OCI-LY7 (cell line): ENCODE data around the gene SMURF1. TPM values are rescaled to one million over a fixed set of nuclear protein-coding genes. Genes with fewer than 3 reads are reported as not detected.

Experiments
- BruUV-seq: library from RNA; stranded (reverse); fragments of 400-500 nt; replicated peaks from 2 replicates; lab custom pipeline; 2021; lab: Mats Ljungman, UMichigan
- CTCF ChIA-PET: fragments of 300-600 bp; sonication (Branson Sonifier 250); formaldehyde crosslinking; loops from one replicate; lab custom pipeline; 2022; ENCODE audit warnings: antibody characterized with exemption; ENCODE audit not compliant: unreplicated experiment; lab: Charles Lee
- POLR2A ChIA-PET: fragments of 300-600 bp; sonication (Branson Sonifier 250); formaldehyde crosslinking; loops from one replicate; lab custom pipeline; 2022; ENCODE audit warnings: antibody characterized with exemption; lab: Charles Lee
- DNase-seq: peaks from one replicate; pipeline ENCODE4 v3.0.0-alpha.2; 2015; ENCODE audit warnings: low spot score
- H2AFZ ChIP-seq: fragments of 200-600 bp; sonication (generic), shearing (Covaris generic); 2 replicates; pipeline ENCODE4 v1.6.1; 2014; ENCODE audit warnings: mild to moderate bottlenecking, antibody characterized with exemption, low read length, moderate library complexity
- H3K27ac ChIP-seq: fragments of 200-600 bp; sonication (generic); 2 replicates; pipeline ENCODE4 v1.5.1; 2014; ENCODE audit warnings: mixed run types, low read depth, mild to moderate bottlenecking, moderate library complexity, low read length, inconsistent platforms; ENCODE audit not compliant: poor library complexity, severe bottlenecking
- H3K36me3 ChIP-seq: fragments of 200-600 bp; sonication (generic); 2 replicates; pipeline ENCODE4 v1.6.1; 2014; ENCODE audit warnings: mild to moderate bottlenecking, antibody characterized with exemption, low read length, moderate library complexity, mixed read lengths; ENCODE audit not compliant: insufficient read depth
- H3K4me1 ChIP-seq: fragments of 200-600 bp; sonication (generic); 2 replicates; pipeline ENCODE4 v1.5.1; 2014; ENCODE audit warnings: mild to moderate bottlenecking, low read length; ENCODE audit not compliant: insufficient read depth, poor library complexity, severe bottlenecking
- H3K4me2 ChIP-seq: fragments of 200-600 bp; sonication (generic); 2 replicates; pipeline ENCODE4 v1.6.1; 2014; ENCODE audit warnings: mild to moderate bottlenecking, low read length
- H3K4me3 ChIP-seq: fragments of 200-600 bp; sonication (generic); 2 replicates; pipeline ENCODE4 v1.5.1; 2014; ENCODE audit warnings: mild to moderate bottlenecking, low read depth, low read length; ENCODE audit not compliant: poor library complexity, severe bottlenecking
- H3K79me2 ChIP-seq: fragments of 200-600 bp; sonication (generic); 2 replicates; pipeline ENCODE4 v1.6.1; 2016; ENCODE audit warnings: low read depth, mild to moderate bottlenecking, low read length, moderate library complexity, mixed read lengths; ENCODE audit not compliant: insufficient read depth
- H3K9me2 ChIP-seq: fragments of 200-600 bp; sonication (generic); 2 replicates; pipeline ENCODE4 v1.6.1; 2016; ENCODE audit warnings: mild to moderate bottlenecking, low read length, mixed read lengths; ENCODE audit not compliant: insufficient read depth
- H3K9me3 ChIP-seq: fragments of 200-600 bp; sonication (generic); 2 replicates; pipeline ENCODE4 v1.6.1; 2014; ENCODE audit warnings: mild to moderate bottlenecking, mixed run types, low read length, mixed read lengths
- H4K20me1 ChIP-seq: fragments of 200-600 bp; sonication (generic); 2 replicates; pipeline ENCODE4 v1.6.1; 2014; ENCODE audit warnings: mild to moderate bottlenecking, antibody characterized with exemption, low read length, moderate library complexity, mixed read lengths; ENCODE audit not compliant: insufficient read depth
- EZH2phosphoT487 ChIP-seq: fragments of 200-600 bp; sonication (generic); IDR thresholded peaks from 2 replicates; pipeline ENCODE4 v1.6.1; 2018; ENCODE audit warnings: low read depth, borderline replicate concordance, mild to moderate bottlenecking, mixed run types, antibody characterized with exemption, low read length, moderate library complexity, mixed read lengths
- intact Hi-C: fragments of 100-400 bp; cut with micrococcal nuclease; formaldehyde crosslinking; loops from one replicate; pipeline ENCODE4 v1.10.0; 2022; ENCODE audit not compliant: unreplicated experiment
- total RNA-seq, 2 experiments: library from RNA; depleted of rRNA in 1 of 2; stranded (reverse); fragments of >200 nt in 1 of 2; shearing (Covaris generic) in 1 of 2; gene quantifications; 2 replicates each; pipeline ENCODE4 v1.2.3, GENCODE V29; 2014 to 2022
- TF ChIP-seq, protein P1 (sequence below): fragments of 200-600 bp; sonication (generic); conservative IDR thresholded peaks from 2 replicates; pipeline ENCODE4 v1.5.1; 2014; ENCODE audit warnings: mild to moderate bottlenecking, antibody characterized with exemption, low read length, moderate library complexity, mixed read lengths

Gene SMURF1
- total RNA-seq, 2 experiments from 2014 or later, result 11.5 to 17.8 TPM

DNA sequence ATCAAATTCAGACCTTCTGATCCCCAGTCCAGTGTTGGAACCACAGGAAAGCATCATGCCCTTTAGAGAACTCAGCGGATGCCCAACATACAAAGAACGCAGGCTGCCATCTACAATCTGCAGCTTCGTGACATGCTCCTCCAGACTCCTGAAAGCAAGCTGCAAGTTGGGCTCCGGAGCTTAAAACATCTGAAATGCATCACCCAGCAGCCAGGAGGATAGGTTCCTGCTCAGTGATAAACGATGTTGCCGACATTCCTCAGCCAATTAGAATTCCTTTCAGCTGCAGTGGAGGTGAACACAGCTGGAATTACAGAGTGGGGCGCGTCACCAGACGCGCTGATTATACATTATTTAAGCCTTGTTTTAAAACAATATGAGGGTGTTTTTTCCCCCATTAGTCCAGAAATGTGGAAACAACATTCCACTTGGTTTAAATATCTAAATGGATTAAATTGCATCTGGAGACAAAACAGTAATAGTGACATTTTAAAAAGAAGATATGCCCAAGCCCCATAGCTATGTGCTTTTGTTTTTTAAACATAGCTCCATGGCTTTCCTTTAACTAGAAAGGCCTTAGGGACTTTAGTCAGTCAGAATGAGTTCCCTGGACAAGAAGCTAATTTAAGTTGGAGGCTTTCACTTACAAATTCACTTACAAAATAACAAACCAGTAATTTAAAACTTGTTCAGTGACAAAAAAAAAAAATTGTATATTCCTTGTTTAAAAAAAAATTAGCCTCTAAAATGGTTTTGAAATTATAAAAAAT lies 6.3 kb downstream of the SMURF1 start:
- Histone ChIP-seq H4K20me1 (peaks cover 23% of the 10 kb centered on the region), H3K4me3 (no peak overlapping the region), H3K9me2 (no peaks in the 10 kb centered on the region), H3K9me3 (no peaks in the 10 kb centered on the region), H3K79me2 (peaks cover 99% of the 10 kb centered on the region), H3K27ac (no peak overlapping the region), H2AFZ (no peak overlapping the region), H3K36me3 (peaks cover 12% of the 10 kb centered on the region), H3K4me2 (no peak overlapping the region), H3K4me1 (peaks cover 25% of the 10 kb centered on the region)
- no TSS peak for BruUV-seq
- intact Hi-C loops, result no loop called here
- TF ChIP-seq EZH2phosphoT487, result no peak
- TF ChIP-seq, protein P1, sequence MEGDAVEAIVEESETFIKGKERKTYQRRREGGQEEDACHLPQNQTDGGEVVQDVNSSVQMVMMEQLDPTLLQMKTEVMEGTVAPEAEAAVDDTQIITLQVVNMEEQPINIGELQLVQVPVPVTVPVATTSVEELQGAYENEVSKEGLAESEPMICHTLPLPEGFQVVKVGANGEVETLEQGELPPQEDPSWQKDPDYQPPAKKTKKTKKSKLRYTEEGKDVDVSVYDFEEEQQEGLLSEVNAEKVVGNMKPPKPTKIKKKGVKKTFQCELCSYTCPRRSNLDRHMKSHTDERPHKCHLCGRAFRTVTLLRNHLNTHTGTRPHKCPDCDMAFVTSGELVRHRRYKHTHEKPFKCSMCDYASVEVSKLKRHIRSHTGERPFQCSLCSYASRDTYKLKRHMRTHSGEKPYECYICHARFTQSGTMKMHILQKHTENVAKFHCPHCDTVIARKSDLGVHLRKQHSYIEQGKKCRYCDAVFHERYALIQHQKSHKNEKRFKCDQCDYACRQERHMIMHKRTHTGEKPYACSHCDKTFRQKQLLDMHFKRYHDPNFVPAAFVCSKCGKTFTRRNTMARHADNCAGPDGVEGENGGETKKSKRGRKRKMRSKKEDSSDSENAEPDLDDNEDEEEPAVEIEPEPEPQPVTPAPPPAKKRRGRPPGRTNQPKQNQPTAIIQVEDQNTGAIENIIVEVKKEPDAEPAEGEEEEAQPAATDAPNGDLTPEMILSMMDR, result no peak
- ChIA-PET CTCF (no interaction called here), POLR2A (interaction anchor here (0.7 to 1.0 kb wide), 3 partner anchors 8 to 1530 kb away, joined by 3 to 5 read pairs (median 4); no protein-coding TSS in a partner anchor)
- no peak for DNase-seq

DNA sequence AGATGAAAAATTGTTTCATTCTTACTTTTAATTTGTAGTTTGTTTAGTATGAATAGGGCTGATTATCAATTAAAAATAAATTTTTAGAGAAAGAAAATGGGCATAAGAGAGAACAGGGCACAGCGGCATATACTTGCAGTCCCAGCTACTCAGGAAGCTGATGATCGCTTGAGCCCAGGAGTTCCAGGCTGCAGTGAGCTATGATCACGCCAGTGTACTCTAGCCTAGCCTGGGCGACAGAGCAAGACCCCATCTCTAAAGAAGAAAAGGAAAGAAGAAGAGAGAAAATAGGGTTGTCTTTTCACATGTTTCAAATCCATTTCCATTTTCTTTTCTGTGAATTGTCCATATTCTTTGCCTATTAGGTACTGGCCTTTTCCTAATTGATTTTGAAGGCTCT lies 8.0 kb downstream of the SMURF1 start:
- Histone ChIP-seq H3K4me3 (no peak overlapping the region), H3K4me2 (no peak overlapping the region), H4K20me1 (peaks cover 23% of the 10 kb centered on the region), H3K4me1 (peaks cover 12% of the 10 kb centered on the region), H3K36me3 (peaks cover 5% of the 10 kb centered on the region), H2AFZ (no peak overlapping the region), H3K79me2 (peaks cover 89% of the 10 kb centered on the region), H3K27ac (no peak overlapping the region), H3K9me2 (no peaks in the 10 kb centered on the region), H3K9me3 (no peaks in the 10 kb centered on the region)
- no peak for DNase-seq
- TF ChIP-seq EZH2phosphoT487, result no peak
- TF ChIP-seq, protein P1, result no peak
- intact Hi-C loops, result no loop called here
- ChIA-PET CTCF (no interaction called here), POLR2A (no interaction called here)
- BruUV-seq, result no TSS peak
